ENCODE measurements around the gene WFDC2.

- TF ChIP-seq, protein P1, sequence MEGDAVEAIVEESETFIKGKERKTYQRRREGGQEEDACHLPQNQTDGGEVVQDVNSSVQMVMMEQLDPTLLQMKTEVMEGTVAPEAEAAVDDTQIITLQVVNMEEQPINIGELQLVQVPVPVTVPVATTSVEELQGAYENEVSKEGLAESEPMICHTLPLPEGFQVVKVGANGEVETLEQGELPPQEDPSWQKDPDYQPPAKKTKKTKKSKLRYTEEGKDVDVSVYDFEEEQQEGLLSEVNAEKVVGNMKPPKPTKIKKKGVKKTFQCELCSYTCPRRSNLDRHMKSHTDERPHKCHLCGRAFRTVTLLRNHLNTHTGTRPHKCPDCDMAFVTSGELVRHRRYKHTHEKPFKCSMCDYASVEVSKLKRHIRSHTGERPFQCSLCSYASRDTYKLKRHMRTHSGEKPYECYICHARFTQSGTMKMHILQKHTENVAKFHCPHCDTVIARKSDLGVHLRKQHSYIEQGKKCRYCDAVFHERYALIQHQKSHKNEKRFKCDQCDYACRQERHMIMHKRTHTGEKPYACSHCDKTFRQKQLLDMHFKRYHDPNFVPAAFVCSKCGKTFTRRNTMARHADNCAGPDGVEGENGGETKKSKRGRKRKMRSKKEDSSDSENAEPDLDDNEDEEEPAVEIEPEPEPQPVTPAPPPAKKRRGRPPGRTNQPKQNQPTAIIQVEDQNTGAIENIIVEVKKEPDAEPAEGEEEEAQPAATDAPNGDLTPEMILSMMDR (IDR thresholded peaks at IDR 0.05; ENCODE audit: poor library complexity): no peak
- TF ChIP-seq EZH2phosphoT487 (IDR thresholded peaks at IDR 0.05; ENCODE audit: low read depth, severe bottlenecking, unreplicated experiment) (no peak), EZH2 (IDR thresholded peaks at IDR 0.05; ENCODE audit: borderline replicate concordance) (no peak)
Observed at GRCh38 chr20:45429618-45430017, 39.9 kb upstream of the WFDC2 start.

Data from hepatocyte (in vitro differentiated cells).